Epithelial cell of esophagus (primary cell): ENCODE data around the gene MS4A10.
A peak's percentile ranks its signal among the peaks of the same experiment; 100 is the strongest.

Source experiments
- DNase-seq: peaks from one replicate; pipeline ENCODE4 v3.0.0; 2010; ENCODE audit warnings: low read depth
- H3K4me3 ChIP-seq: 2 replicates; pipeline ENCODE4 v1.5.1; 2011; ENCODE audit warnings: mild to moderate bottlenecking, low read length, control low read depth
- CTCF ChIP-seq: IDR thresholded peaks from 2 replicates; pipeline ENCODE4 v1.5.1; 2011; ENCODE audit warnings: low read depth, mild to moderate bottlenecking, low read length, control low read depth, inconsistent platforms; ENCODE audit not compliant: insufficient read depth; ENCODE audit errors: missing control alignments

MS4A10 gene

GRCh38 chr11:60771879-60772525 is 13.1 kb upstream of the MS4A10 start:
- peak; percentile 35 for DNase-seq
- no peak for TF ChIP-seq CTCF
- no peak overlapping the region for H3K4me3 ChIP-seq

- no peak for TF ChIP-seq CTCF
- no peak for DNase-seq
- H3K4me3 ChIP-seq: no peak overlapping the region
Observed at GRCh38 chr11:60772666-60773065, 12.5 kb upstream of the MS4A10 start.

GRCh38 chr11:60774726-60775125 is 10.4 kb upstream of the MS4A10 start:
- H3K4me3 ChIP-seq: no peak overlapping the region
- DNase-seq: no peak
- TF ChIP-seq CTCF: no peak

GRCh38 chr11:60775420-60775961 is 9.6 kb upstream of the MS4A10 start:
- peak; percentile 86 for DNase-seq
- TF ChIP-seq CTCF: peak; percentile 91
- no peak overlapping the region for H3K4me3 ChIP-seq

- no peak for TF ChIP-seq CTCF
- H3K4me3 ChIP-seq: no peak overlapping the region
- no peak for DNase-seq
Observed at GRCh38 chr11:60776167-60776566, 9.0 kb upstream of the MS4A10 start.

- DNase-seq: no peak
- no peak overlapping the region for H3K4me3 ChIP-seq
- TF ChIP-seq CTCF: no peak
Observed at GRCh38 chr11:60777106-60777505, 8.0 kb upstream of the MS4A10 start.

- no peak for TF ChIP-seq CTCF
- H3K4me3 ChIP-seq: no peak overlapping the region
- DNase-seq: peak; percentile 81
Observed at GRCh38 chr11:60777572-60777971, 7.6 kb upstream of the MS4A10 start.
